DOHH2 (cell line): ENCODE data around the gene MYO18B.

Experiments
- H3F3A ChIP-seq: fragments of 200-600 bp; sonication (generic), shearing (Covaris generic); 2 replicates; pipeline ENCODE4 v1.6.0; 2016; ENCODE audit warnings: antibody characterized with exemption, mild to moderate bottlenecking; ENCODE audit not compliant: control insufficient read depth, insufficient read depth
- H3K27ac ChIP-seq: fragments of 200-600 bp; sonication (generic); 2 replicates; pipeline ENCODE4 v1.5.1; 2014; ENCODE audit warnings: low read depth, mild to moderate bottlenecking, low read length, moderate library complexity
- H3K27me3 ChIP-seq: fragments of 200-600 bp; sonication (generic); 2 replicates; pipeline ENCODE4 v1.6.1; 2014; ENCODE audit warnings: mild to moderate bottlenecking, low read length, mixed read lengths; ENCODE audit not compliant: control insufficient read depth
- H3K36me3 ChIP-seq: fragments of 200-600 bp; sonication (generic); 2 replicates; pipeline ENCODE4 v1.6.1; 2014; ENCODE audit warnings: mild to moderate bottlenecking, low read length, moderate library complexity, mixed read lengths; ENCODE audit not compliant: control insufficient read depth
- H3K4me1 ChIP-seq: fragments of 200-600 bp; sonication (generic); 2 replicates; pipeline ENCODE4 v1.6.1; 2014; ENCODE audit warnings: mild to moderate bottlenecking, low read length, mixed read lengths; ENCODE audit not compliant: control insufficient read depth
- H3K4me2 ChIP-seq: fragments of 200-600 bp; sonication (generic); 2 replicates; pipeline ENCODE4 v1.6.0; 2014; ENCODE audit warnings: mild to moderate bottlenecking, low read length, moderate library complexity
- H3K4me3 ChIP-seq: fragments of 200-600 bp; sonication (generic); 2 replicates; pipeline ENCODE4 v1.5.1; 2014; ENCODE audit warnings: mild to moderate bottlenecking, low read length, mixed read lengths
- H3K79me2 ChIP-seq: fragments of 200-600 bp; sonication (generic); 2 replicates; pipeline ENCODE4 v1.6.1; 2014; ENCODE audit warnings: mild to moderate bottlenecking, low read length, mixed read lengths; ENCODE audit not compliant: control insufficient read depth
- H3K9me2 ChIP-seq: fragments of 200-600 bp; sonication (generic); replicated peaks from 2 replicates; pipeline ENCODE4 v1.6.1; 2014; ENCODE audit warnings: mild to moderate bottlenecking, low read length, mixed read lengths; ENCODE audit not compliant: control insufficient read depth
- H3K9me3 ChIP-seq: fragments of 200-600 bp; sonication (generic); 2 replicates; pipeline ENCODE4 v1.6.1; 2014; ENCODE audit warnings: antibody characterized with exemption, low read length, mixed read lengths; ENCODE audit not compliant: control insufficient read depth, insufficient read depth
- H4K20me1 ChIP-seq: fragments of 200-600 bp; sonication (generic); 2 replicates; pipeline ENCODE4 v1.6.0; 2014; ENCODE audit warnings: low read depth, mild to moderate bottlenecking, antibody characterized with exemption, low read length, moderate library complexity; ENCODE audit not compliant: control insufficient read depth, insufficient read depth
- EZH2phosphoT487 ChIP-seq: fragments of 200-600 bp; sonication (generic); IDR thresholded peaks from 2 replicates; pipeline ENCODE4 v1.6.1; 2017; ENCODE audit warnings: borderline replicate concordance, mild to moderate bottlenecking, antibody characterized with exemption, low read length, moderate library complexity, mixed read lengths
- TF ChIP-seq, protein P1 (sequence below): fragments of 200-600 bp; sonication (generic); IDR thresholded peaks from one replicate; pipeline ENCODE4 v1.5.1; 2014; ENCODE audit warnings: antibody characterized with exemption, mild to moderate bottlenecking, low read depth, low read length; ENCODE audit not compliant: poor library complexity, severe bottlenecking

Gene MYO18B

DNA sequence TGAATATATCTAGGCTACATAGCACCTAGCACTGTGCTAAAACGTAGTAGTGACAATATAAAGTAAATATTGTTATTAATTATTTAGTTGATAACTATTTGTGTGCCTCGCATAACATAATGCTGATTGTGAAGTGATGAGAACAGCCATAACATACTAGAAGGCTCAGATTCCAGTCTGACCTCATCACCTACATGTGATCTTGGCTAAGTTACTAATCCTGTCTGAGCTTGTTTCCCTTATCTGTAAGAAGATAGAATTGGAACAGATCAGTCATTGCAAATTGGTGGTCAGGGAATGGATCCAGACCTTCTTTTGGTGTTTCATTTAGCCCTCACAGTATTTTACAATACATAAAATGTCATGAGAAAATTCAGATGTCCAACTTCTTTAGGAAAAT, 323.9 kb downstream of the MYO18B start:
- Histone ChIP-seq H3K79me2 (no peaks in the 10 kb centered on the region), H3K4me2 (no peak overlapping the region), H4K20me1 (no peaks in the 10 kb centered on the region), H3F3A (no peaks in the 10 kb centered on the region), H3K4me3 (no peak overlapping the region), H3K4me1 (no peaks in the 10 kb centered on the region), H3K27me3 (no peaks in the 10 kb centered on the region; the same call in none of the 2 replicates), H3K9me2 (no peaks in the 10 kb centered on the region), H3K36me3 (no peaks in the 10 kb centered on the region), H3K27ac (no peak overlapping the region), H3K9me3 (no peaks in the 10 kb centered on the region)
- TF ChIP-seq, protein P1, sequence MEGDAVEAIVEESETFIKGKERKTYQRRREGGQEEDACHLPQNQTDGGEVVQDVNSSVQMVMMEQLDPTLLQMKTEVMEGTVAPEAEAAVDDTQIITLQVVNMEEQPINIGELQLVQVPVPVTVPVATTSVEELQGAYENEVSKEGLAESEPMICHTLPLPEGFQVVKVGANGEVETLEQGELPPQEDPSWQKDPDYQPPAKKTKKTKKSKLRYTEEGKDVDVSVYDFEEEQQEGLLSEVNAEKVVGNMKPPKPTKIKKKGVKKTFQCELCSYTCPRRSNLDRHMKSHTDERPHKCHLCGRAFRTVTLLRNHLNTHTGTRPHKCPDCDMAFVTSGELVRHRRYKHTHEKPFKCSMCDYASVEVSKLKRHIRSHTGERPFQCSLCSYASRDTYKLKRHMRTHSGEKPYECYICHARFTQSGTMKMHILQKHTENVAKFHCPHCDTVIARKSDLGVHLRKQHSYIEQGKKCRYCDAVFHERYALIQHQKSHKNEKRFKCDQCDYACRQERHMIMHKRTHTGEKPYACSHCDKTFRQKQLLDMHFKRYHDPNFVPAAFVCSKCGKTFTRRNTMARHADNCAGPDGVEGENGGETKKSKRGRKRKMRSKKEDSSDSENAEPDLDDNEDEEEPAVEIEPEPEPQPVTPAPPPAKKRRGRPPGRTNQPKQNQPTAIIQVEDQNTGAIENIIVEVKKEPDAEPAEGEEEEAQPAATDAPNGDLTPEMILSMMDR: no peak
- TF ChIP-seq EZH2phosphoT487: no peak

DNA sequence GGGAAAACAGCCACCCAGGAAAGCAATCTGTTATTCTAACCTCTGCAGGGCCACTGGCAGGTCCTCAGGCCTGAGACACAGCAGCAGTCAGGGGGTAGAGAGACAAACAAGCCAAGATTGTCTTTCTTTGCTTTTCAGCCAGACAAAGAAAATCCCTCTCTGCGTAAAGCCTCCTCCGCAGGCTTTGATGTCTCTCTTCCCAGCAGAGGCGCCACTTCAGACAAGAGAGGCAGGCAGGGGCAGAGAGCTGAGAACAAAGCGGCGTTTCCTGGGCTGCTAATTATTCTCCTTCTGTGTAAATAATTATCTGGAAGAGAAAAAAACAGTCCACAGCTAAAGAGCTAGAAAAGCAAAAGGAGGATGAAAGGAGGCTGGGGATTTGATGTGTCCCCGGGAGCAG, 324.5 kb downstream of the MYO18B start:
- no peaks in the 10 kb centered on the region for H3K4me1 ChIP-seq
- H4K20me1 ChIP-seq: no peaks in the 10 kb centered on the region
- H3K4me3 ChIP-seq: no peak overlapping the region
- H3K27me3 ChIP-seq: no peaks in the 10 kb centered on the region; the same call in none of the 2 replicates
- H3F3A ChIP-seq: no peaks in the 10 kb centered on the region
- no peaks in the 10 kb centered on the region for H3K9me3 ChIP-seq
- H3K9me2 ChIP-seq: no peaks in the 10 kb centered on the region
- TF ChIP-seq EZH2phosphoT487: no peak
- TF ChIP-seq, protein P1: no peak
- no peak overlapping the region for H3K4me2 ChIP-seq
- H3K36me3 ChIP-seq: no peaks in the 10 kb centered on the region
- H3K27ac ChIP-seq: no peak overlapping the region
- H3K79me2 ChIP-seq: no peaks in the 10 kb centered on the region

DNA sequence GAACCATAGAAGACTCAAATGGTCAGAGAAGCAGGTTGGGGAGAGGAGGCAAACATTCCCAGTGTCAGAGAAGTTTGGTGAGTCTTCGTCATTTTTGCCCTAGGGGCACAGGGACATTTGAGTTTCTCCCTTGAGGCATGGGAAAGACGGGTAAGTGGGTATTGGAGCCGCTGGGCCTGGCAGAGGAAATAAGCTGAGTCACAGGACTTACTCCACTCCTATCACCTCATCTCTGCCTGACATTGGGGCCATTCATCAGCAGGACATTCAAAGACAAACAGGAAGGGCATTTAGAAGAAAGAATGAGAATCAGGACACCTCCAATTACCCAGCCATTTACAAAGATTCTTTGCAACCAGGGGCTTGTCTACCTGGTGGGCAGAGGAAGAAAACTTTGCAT, 326.6 kb downstream of the MYO18B start:
- no peak overlapping the region for H3K4me3 ChIP-seq
- no peaks in the 10 kb centered on the region for H3F3A ChIP-seq
- H3K4me1 ChIP-seq: no peaks in the 10 kb centered on the region
- TF ChIP-seq, protein P1: no peak
- TF ChIP-seq EZH2phosphoT487: no peak
- H3K9me2 ChIP-seq: no peaks in the 10 kb centered on the region
- no peak overlapping the region for H3K4me2 ChIP-seq
- H3K27me3 ChIP-seq: no peaks in the 10 kb centered on the region; the same call in none of the 2 replicates
- no peak overlapping the region for H3K27ac ChIP-seq
- no peaks in the 10 kb centered on the region for H4K20me1 ChIP-seq
- no peaks in the 10 kb centered on the region for H3K36me3 ChIP-seq
- H3K79me2 ChIP-seq: no peaks in the 10 kb centered on the region
- no peaks in the 10 kb centered on the region for H3K9me3 ChIP-seq

DNA sequence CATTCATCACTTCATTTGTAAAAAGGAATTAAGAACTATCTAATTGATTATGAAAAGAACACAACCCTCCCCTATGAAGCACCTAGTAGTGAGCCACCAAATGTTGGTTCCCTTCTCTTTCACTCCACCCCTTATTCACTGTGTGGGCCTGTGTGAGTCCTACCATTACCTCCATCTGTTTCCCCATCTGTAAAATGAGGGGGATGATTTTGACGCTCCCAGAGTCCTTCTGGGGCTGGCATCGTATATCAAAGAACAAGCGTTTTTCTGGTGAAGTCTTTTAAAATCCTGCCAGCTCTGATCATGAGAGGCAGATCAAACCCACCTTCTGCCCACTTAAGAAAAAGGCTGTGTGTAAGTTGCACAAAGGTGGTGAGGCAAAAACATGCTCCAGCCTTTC, 330.6 kb downstream of the MYO18B start:
- no peak for TF ChIP-seq EZH2phosphoT487
- TF ChIP-seq, protein P1: no peak
- Histone ChIP-seq H3F3A (no peaks in the 10 kb centered on the region), H3K9me3 (no peaks in the 10 kb centered on the region), H4K20me1 (no peaks in the 10 kb centered on the region), H3K4me3 (no peak overlapping the region), H3K27ac (no peak overlapping the region), H3K4me2 (no peak overlapping the region), H3K27me3 (no peaks in the 10 kb centered on the region; the same call in 1 of the 2 replicates), H3K36me3 (no peaks in the 10 kb centered on the region), H3K9me2 (no peaks in the 10 kb centered on the region), H3K79me2 (no peaks in the 10 kb centered on the region), H3K4me1 (no peaks in the 10 kb centered on the region)
